HEK293 (cell line): Measurements from ENCODE around the gene ME3.

Experiments used
- CTCF ChIA-PET: fragments of 350-600 bp; formaldehyde crosslinking; extraction: SDS; loops from one replicate; lab custom pipeline; 2021; ENCODE audit warnings: antibody characterized with exemption; lab: Yijun Ruan, JAX
- POLR2A ChIA-PET: fragments of 300-600 bp; formaldehyde crosslinking; extraction: SDS; loops from one replicate; lab custom pipeline; 2020; ENCODE audit warnings: antibody characterized with exemption, inconsistent platforms; lab: Yijun Ruan, JAX
- H3K27ac ChIP-seq: fragments of 200-500 bp; sonication (Bioruptor generic); 2 replicates; pipeline ENCODE4 v1.5.1; 2014; ENCODE audit warnings: low read depth, low read length, control low read depth, inconsistent platforms; ENCODE audit errors: extremely low read depth
- H3K36me3 ChIP-seq, 2 experiments: fragments of 200-500 bp in 1 of 2; sonication (Bioruptor generic) in 1 of 2; 1 replicate in 1 of 2; 2 replicates in 1 of 2; pipeline ENCODE4 v1.5.1; 2014 to 2017; ENCODE audit warnings: inconsistent platforms in 2 of 2, low read length in 2 of 2; ENCODE audit not compliant: control insufficient read depth in 2 of 2, insufficient read depth in 1 of 2
- H3K4me1 ChIP-seq: fragments of 200-500 bp; sonication (Bioruptor generic); 2 replicates; pipeline ENCODE4 v1.5.1; 2014; ENCODE audit warnings: mild to moderate bottlenecking, low read length, inconsistent platforms; ENCODE audit not compliant: control insufficient read depth, insufficient read depth
- H3K4me3 ChIP-seq: 2 replicates; pipeline ENCODE4 v1.5.1; 2011; ENCODE audit warnings: low read depth, mild to moderate bottlenecking, control low read depth, low read length, moderate library complexity
- H3K9me3 ChIP-seq: fragments of 200-500 bp; sonication (Bioruptor generic); 2 replicates; pipeline ENCODE4 v1.5.1; 2014; ENCODE audit warnings: low read depth, low read length, inconsistent platforms; ENCODE audit not compliant: control insufficient read depth, insufficient read depth
- BCL6B ChIP-seq: fragments of 450-650 bp; formaldehyde crosslinking; IDR thresholded peaks from 2 replicates; pipeline ENCODE4 v1.5.1; 2017; ENCODE audit warnings: missing biosample characterization, missing genetic modification characterization
- EGR2 ChIP-seq: fragments of 450-650 bp; formaldehyde crosslinking; IDR thresholded peaks from 2 replicates; pipeline ENCODE4 v1.5.1; 2016; ENCODE audit warnings: low read depth, missing biosample characterization, missing genetic modification characterization
- KLF16 ChIP-seq: fragments of 450-650 bp; formaldehyde crosslinking; IDR thresholded peaks from 2 replicates; pipeline ENCODE4 v1.5.1; 2017; ENCODE audit warnings: missing biosample characterization, missing genetic modification characterization
- KLF17 ChIP-seq: fragments of 450-650 bp; formaldehyde crosslinking; IDR thresholded peaks from 2 replicates; pipeline ENCODE4 v1.5.1; 2016; ENCODE audit warnings: missing biosample characterization, missing genetic modification characterization
- KLF7 ChIP-seq: fragments of 450-650 bp; formaldehyde crosslinking; IDR thresholded peaks from 2 replicates; pipeline ENCODE4 v1.5.1; 2016; ENCODE audit warnings: missing biosample characterization, missing genetic modification characterization, borderline replicate concordance
- MZF1 ChIP-seq: fragments of 450-650 bp; formaldehyde crosslinking; IDR thresholded peaks from 2 replicates; pipeline ENCODE4 v1.5.1; 2017; ENCODE audit warnings: missing biosample characterization, missing genetic modification characterization, borderline replicate concordance
- REST ChIP-seq: fragments of 450-650 bp; formaldehyde crosslinking; IDR thresholded peaks from 2 replicates; pipeline ENCODE4 v1.5.1; 2016; ENCODE audit warnings: missing biosample characterization, missing genetic modification characterization
- WT1 ChIP-seq: fragments of 450-650 bp; formaldehyde crosslinking; IDR thresholded peaks from 2 replicates; pipeline ENCODE4 v1.5.1; 2016; ENCODE audit warnings: missing biosample characterization, missing genetic modification characterization
- ZBTB8A ChIP-seq: fragments of 450-650 bp; formaldehyde crosslinking; IDR thresholded peaks from 2 replicates; pipeline ENCODE4 v1.5.1; 2016; ENCODE audit warnings: missing biosample characterization, missing genetic modification characterization
- ZFHX2 ChIP-seq: fragments of 450-650 bp; formaldehyde crosslinking; conservative IDR thresholded peaks from 2 replicates; pipeline ENCODE4 v1.5.1; 2016; ENCODE audit warnings: missing biosample characterization, missing genetic modification characterization
- ZNF114 ChIP-seq: fragments of 450-650 bp; formaldehyde crosslinking; IDR thresholded peaks from 2 replicates; pipeline ENCODE4 v1.5.0; 2017; ENCODE audit warnings: missing biosample characterization, missing genetic modification characterization
- ZNF157 ChIP-seq: fragments of 450-650 bp; formaldehyde crosslinking; IDR thresholded peaks from 2 replicates; pipeline ENCODE4 v1.5.1; 2016; ENCODE audit warnings: missing biosample characterization, missing genetic modification characterization
- ZNF202 ChIP-seq: fragments of 450-650 bp; formaldehyde crosslinking; IDR thresholded peaks from 2 replicates; pipeline ENCODE4 v1.5.1; 2016; ENCODE audit warnings: missing biosample characterization, missing genetic modification characterization, borderline replicate concordance
- ZNF302 ChIP-seq: fragments of 450-650 bp; formaldehyde crosslinking; IDR thresholded peaks from 2 replicates; pipeline ENCODE4 v1.5.1; 2016; ENCODE audit warnings: missing biosample characterization, missing genetic modification characterization, low read depth
- ZNF341 ChIP-seq: fragments of 450-650 bp; formaldehyde crosslinking; IDR thresholded peaks from 2 replicates; pipeline ENCODE4; 2016; ENCODE audit warnings: low read depth, missing biosample characterization, missing genetic modification characterization
- ZNF544 ChIP-seq: fragments of 450-650 bp; formaldehyde crosslinking; IDR thresholded peaks from 2 replicates; pipeline ENCODE4 v1.5.0; 2017; ENCODE audit warnings: missing biosample characterization, missing genetic modification characterization
- ZNF561 ChIP-seq: fragments of 450-650 bp; IDR thresholded peaks from 2 replicates; pipeline ENCODE4 v1.5.1; 2018; ENCODE audit warnings: missing biosample characterization, missing genetic modification characterization, borderline replicate concordance
- ZNF600 ChIP-seq: fragments of 450-650 bp; formaldehyde crosslinking; IDR thresholded peaks from 2 replicates; pipeline ENCODE4 v1.5.1; 2016; ENCODE audit warnings: missing biosample characterization, missing genetic modification characterization

ME3 gene

GRCh38 chr11:86594746-86595145 is 77.7 kb downstream of the ME3 start:
- POLR2A ChIA-PET = no interaction called here
- 0 out of 2 replicates have a peak, but pooled peaks cover 6% of the 10 kb centered on the region for H3K4me1 ChIP-seq
- H3K9me3 ChIP-seq = no peaks in the 10 kb centered on the region
- H3K27ac ChIP-seq = no peak overlapping the region
- TF ChIP-seq ZNF600 (no peak), ZNF341 (no peak), EGR2 (no peak), ZNF561 (tag by site-specific recombination) (no peak), ZFHX2 (no peak), KLF17 (tag by site-specific recombination) (no peak), ZNF157 (tag by site-specific recombination) (no peak), REST (tag by site-specific recombination) (no peak), ZBTB8A (tag by site-specific recombination) (no peak), ZNF202 (tag by site-specific recombination) (no peak), ZNF114 (no peak), ZNF544 (no peak), KLF16 (tag by site-specific recombination) (no peak), MZF1 (no peak)
- CTCF ChIA-PET = interaction anchor here (0.6 to 6.4 kb wide), 3 partner anchors 13 to 749 kb away, joined by 3 to 48 read pairs (median 3); no protein-coding TSS in a partner anchor
- H3K4me3 ChIP-seq = no peak overlapping the region
- no peaks in the 10 kb centered on the region for H3K36me3 ChIP-seq

- Histone ChIP-seq H3K9me3 (no peaks in the 10 kb centered on the region), H3K27ac (no peak overlapping the region), H3K36me3 (no peaks in the 10 kb centered on the region), H3K4me1 (0 out of 2 replicates have a peak, but pooled peaks cover 6% of the 10 kb centered on the region), H3K4me3 (no peak overlapping the region)
- TF ChIP-seq ZNF302 (tag by site-specific recombination) (no peak), KLF7 (tag by site-specific recombination) (no peak), BCL6B (tag by site-specific recombination) (no peak), ZFHX2 (no peak), WT1 (tag by site-specific recombination) (no peak)
- ChIA-PET POLR2A (no interaction called here), CTCF (interaction anchor here (1.4 to 6.4 kb wide), 2 partner anchors 13 to 22 kb away, joined by 4 to 48 read pairs; no protein-coding TSS in a partner anchor)
These were observed 78.6 kb downstream of the ME3 start for GRCh38 chr11:86593833-86594232.
